K562 treated with DMSO at 1 percent for 24 hours (cell line): ENCODE results near the gene TMEM33. TPM values are rescaled to one million over a fixed set of nuclear protein-coding genes. Genes with fewer than 3 reads are reported as not detected.

Experiments
- total RNA-seq: library from RNA; unstranded; fragments of 300-600 nt; gene quantifications from 2 replicates; pipeline ENCODE4 v1.2.3, GENCODE V29; 2022; ENCODE audit warnings: low read depth; ENCODE audit not compliant: insufficient read depth

Gene TMEM33, protein sequence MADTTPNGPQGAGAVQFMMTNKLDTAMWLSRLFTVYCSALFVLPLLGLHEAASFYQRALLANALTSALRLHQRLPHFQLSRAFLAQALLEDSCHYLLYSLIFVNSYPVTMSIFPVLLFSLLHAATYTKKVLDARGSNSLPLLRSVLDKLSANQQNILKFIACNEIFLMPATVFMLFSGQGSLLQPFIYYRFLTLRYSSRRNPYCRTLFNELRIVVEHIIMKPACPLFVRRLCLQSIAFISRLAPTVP
- 24.9 and 29.8 TPM in 2 replicates for total RNA-seq

DNA sequence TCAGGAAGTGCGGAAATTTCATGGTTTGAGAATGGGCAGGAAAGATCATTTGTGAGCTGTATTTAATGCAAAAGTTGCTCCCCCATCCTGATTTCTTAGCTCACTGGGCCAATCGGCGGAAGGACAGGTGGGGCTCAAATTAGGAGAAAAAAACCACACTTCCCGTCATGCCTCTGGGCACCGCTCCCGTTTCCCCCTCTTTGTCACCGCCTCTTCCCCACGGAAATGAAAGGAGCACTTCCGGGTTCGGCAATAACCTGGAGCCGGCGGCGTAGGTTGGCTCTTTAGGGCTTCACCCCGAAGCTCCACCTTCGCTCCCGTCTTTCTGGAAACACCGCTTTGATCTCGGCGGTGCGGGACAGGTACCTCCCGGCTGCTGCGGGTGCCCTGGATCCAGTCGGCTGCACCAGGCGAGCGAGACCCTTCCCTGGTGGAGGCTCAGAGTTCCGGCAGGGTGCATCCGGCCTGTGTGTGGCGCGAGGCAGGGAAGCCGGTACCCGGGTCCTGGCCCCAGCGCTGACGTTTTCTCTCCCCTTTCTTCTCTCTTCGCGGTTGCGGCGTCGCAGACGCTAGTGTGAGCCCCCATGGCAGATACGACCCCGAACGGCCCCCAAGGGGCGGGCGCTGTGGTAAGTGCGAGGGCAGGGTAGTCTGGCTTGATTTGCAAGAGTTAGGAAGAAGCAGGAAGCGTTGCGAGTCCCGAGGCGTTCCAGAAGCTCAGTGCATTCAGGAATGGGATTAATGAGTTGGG lies at the start of gene TMEM33:
Gene TMEM33 (plus strand): TSS at position 529 of the 751 bp plus-strand sequence. CDS start 56 bp downstream, at position 585.

DNA sequence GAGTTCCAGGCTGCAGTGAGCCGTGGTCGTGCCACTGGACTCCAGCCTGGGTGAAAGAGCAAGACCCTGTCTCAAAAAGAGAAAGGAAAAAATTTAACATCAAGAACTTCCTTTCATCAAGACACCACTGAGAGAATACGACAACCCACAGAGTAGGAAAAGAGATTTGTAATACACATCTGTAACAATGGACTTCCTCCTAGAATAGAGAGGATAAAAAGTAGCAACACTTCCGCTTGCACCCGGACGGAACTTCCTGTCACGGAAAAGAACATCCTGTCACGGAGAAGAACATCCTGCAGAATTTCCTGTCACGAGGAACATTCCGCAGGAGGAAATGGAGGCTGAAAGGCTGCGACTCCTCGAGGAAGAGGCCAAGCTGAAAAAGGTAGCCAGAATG lies 46.2 kb downstream of the TMEM33 start, which contains the start of gene DCAF4L1:
Gene DCAF4L1 (plus strand): TSS at position 301 of the 400 bp plus-strand sequence. CDS start 37 bp downstream, at position 338.

DNA sequence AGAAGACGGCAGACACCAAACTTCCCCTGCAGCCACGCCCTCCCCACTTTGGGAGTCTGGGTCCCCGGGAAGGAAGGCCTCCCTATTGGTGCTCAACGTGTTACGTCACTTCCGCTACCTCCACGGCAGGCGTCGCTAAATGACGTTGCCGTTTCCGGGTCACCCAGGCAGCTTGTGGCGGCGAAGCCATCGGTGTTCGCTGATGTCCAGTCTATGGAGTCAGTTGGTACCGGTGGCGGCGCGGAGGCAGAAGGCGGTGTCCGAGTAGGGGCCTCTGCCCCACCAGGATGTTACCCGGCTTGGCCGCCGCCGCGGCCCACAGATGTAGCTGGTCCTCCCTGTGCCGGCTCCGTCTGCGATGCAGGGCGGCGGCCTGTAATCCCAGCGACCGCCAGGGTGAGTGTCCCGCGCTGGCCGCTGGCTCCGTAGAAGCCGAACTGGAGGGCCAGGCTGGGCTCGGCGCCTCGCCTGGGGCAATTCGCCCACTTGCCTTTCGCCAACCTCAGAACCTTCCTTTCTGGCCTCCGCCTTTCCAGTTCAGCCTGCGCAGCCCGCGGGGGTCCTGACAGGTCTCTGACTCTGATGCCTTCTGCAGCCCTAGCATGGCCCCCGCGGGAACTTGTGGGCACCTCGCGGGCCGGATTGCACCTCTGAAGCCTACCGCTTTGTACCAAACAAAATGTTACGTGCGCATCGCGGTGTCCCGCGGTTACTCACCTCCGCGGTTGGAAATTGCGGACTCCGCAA lies 55.3 kb downstream of the TMEM33 start, which contains the start of gene SLC30A9:
Gene SLC30A9 (plus strand): TSS at position 166 of the 747 bp plus-strand sequence. CDS start 122 bp downstream, at position 288.

Other genes with a start within 250 kb of the TMEM33 start
- gene PHOX2B, start 186.7 kb upstream of the TMEM33 start, total RNA-seq: not detected in 2 replicates
- 0.08 TPM in 1 of 2 replicates, not detected in the other for gene DCAF4L1, start 46.3 kb downstream of the TMEM33 start, total RNA-seq
- 31.5 and 37.6 TPM in 2 replicates for gene SLC30A9, start 55.1 kb downstream of the TMEM33 start, total RNA-seq
- gene BEND4, start 217.2 kb downstream of the TMEM33 start, total RNA-seq: not detected in 2 replicates